Fibroblast of skin of left biceps (primary cell): ENCODE data around the gene CHAF1A.

Experiments
- DNase-seq, 2 experiments: peaks; one replicate each; pipeline ENCODE4 v3.0.0-alpha.2; 2013; ENCODE audit warnings: low read depth in 2 of 2

CHAF1A gene

GRCh38 chr19:4402171-4403004, at the start of gene CHAF1A:
TSS of gene CHAF1A (plus strand) at chr19:4402640. CDS start at chr19:4402763, 123 bp downstream.
- DNase-seq: peak; percentile 100

DNA sequence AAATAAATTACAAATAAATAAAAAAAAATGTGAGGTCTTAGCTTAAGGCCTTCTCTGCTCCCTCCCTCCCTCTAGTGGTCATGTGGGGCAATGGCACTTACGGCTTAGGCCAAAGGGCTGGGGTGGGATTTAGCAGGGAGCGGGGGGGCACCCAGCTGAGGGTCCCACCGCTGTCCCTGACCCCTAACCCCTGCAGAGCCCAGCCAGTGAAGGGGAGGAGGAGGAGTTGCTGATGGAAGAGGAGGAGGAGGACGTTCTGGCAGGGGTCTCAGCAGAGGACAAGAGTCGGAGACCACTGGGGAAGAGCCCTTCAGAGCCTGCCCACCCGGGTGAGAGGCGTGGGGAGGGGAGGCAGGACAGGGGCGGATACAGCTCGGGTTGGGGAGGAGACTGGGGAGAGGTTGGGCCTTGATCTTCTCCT, 49.7 kb upstream of the CHAF1A start:
- no peak for DNase-seq

GRCh38 chr19:4354282-4354681, 48.2 kb upstream of the CHAF1A start:
- DNase-seq: no peak

- DNase-seq: no peak
Observed at GRCh38 chr19:4354897-4355296, 47.5 kb upstream of the CHAF1A start.

DNA sequence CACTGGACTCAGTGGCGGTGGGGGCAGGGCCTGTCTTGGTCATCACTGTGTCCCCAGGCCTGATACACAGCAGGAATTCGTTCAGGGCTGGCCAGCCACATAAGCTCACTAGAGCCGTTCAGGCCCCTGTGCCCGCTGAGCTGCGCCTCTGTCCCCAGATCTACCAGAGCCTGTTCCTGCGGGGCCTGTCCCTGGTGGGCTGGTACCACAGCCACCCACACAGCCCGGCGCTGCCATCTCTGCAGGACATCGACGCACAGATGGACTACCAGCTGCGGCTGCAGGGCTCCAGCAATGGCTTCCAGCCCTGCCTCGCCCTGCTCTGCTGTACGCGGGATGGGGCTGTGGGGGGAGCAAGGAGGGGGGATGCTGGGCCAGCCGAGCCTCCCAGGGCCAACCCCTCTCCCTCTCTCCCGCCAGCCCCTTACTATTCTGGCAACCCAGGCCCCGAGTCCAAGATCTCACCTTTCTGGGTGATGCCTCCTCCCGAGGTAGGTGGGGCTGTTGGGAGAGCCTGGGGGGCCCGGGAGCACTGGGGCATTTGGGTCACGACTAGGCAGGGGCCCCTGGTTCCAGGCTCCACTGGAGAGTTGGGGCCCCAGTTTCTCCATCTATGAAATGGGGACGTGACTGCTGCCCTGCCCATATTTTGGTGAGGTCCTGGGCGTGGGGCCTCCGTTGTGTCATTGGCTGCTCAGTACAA, 45.2 kb upstream of the CHAF1A start:
- no peak for DNase-seq

- no peak for DNase-seq
Observed at GRCh38 chr19:4357921-4358326, 44.5 kb upstream of the CHAF1A start.

DNA sequence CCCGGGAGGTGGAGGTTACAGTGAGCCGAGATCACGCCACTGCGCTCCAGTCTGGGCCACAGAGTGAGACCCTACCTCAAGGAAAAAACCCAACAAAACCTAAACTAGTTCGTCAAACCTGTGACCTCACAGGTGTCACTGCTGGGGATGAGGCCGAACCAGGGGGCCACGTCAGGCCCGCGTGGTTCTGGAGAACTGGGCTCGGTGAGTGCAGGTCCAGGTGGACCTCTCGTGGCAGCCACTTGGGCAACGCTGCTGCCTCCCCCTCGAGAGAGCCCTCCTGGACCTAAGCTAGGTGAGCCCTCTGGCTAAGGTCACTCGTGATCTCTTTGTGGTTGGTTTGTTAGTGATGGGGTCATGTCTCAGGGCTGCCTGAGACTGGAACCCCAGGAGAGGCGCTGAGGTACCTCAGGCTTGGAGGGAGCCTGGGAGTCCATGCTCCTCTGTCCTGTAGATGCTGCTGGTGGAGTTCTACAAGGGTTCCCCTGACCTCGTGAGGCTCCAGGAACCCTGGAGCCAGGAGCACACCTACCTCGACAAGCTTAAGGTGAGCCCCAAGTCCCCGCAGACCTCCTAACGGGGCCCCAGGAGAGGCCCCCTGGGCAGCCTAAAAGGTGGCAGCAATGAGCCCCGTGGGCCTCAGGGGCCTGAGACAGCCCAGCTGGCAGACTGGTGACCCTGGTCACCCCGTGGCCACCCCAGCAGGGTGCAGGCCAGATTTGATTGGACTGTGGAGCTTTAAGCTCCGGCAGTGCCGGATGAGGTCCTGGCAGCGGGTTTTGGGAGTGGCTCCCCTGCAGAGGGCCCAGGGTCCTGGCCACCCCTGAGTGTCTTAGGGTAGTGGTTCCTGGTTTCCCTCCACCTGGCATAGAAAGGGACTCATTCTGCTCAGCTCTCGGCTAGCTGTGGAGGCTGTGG, 43.5 kb upstream of the CHAF1A start:
- no peak for DNase-seq

GRCh38 chr19:4359627-4360000, 42.8 kb upstream of the CHAF1A start:
- no peak for DNase-seq

- DNase-seq: no peak
Observed at GRCh38 chr19:4360081-4360569, 42.3 kb upstream of the CHAF1A start.

DNA sequence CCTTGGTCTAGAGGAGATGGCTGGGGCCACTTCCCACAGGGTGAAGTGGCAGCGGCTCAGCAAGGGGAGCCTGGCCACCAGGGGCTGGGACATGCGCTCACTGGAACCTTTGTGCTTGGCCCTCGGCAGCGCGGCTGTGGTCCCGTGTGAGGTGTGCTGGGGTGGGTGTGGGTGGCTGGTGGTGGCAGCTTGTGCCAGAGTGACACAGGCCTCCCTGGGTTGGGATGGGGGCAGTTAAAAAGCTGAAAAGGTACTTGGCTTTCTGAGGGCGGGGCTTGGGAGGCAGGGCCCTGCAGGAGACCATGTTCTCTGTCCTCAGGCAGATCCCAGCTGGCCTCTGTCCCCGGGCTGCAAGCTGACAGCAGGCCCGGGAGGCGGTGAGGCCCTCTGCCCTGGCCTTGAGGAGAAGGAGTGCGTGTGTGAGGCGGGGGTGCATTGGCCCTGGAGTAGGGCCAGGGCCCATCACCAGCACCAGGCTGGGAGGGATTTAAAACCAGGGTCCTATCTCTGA, 41.7 kb upstream of the CHAF1A start:
- no peak for DNase-seq

DNA sequence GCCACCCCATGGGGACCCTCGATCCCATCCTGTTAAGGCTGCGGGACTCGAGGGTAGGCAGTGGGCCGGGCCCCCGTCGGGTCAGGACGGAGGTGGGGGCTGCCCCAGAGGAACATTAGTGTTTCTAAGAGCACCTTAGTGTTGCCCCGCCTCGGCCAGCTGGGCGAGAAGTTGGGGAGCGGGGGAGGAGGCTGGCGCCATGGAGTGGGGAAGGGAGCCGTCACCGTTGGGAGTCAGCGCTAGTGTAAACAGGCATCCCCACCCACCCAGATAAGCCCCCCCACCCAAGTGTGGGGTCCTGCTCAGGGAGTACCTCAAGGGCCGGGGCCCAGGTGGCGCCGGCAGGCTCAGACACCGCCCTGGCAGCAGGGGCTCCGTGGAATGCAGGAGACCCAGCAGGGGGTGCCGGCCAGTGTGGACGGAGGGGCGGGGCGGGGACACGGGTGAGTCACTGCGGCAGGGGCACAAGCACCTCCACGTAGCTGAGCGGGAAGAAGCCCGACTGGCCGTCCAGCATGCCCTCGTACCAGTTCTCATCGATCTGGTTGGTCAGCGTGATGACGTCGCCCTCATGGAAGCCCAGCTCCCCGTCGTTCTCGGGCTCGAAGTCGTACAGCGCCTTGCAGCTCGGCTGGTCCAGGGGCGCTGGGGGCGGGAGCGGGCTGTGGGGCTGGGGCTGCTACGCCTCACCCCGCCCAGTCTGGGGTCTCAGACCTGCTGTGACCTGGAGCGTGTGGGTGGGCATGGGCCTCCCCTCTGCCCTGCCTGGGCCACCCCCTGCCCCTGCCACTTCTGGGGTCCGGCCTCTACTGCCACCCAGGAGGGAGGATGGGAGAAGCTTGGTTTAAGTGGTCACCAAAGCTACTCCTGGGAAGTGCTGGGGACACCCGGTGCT, 41.0 kb upstream of the CHAF1A start:
- DNase-seq: no peak

DNA sequence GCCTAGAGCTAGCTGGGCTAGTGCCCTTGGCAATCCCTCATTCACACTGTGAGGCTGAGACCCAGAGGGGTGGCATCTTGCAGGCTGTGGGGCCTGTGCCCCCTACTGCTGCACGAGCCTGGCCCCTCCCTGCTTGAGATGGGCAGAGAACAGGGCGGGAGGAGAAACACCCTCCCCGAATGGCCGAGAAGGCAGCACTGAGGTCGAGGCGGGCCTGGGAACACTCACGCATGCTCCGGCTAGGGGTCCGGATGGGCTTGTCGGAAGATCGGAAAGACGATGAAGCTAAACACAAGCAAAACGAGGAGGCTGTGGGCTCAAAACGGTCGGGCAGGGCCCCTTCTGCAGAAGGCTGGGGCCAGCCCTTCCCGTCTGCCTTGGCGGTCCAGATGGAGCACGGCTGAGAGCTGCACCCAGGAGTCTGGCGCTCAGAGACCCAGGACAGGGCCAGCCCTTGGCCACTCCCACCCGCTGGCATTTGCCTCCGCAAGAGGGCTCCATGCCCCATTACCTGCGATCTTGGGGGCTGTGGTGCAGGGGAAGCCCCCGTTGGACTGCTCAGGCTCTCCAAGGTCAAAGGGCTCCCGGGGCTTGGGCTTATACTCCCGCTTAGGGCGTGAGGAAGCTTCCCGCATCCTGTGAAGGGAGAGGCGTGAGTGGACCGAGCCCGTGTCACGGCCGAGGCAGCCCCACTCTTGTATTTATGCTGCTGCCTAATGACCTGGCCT, 40.2 kb upstream of the CHAF1A start:
- DNase-seq: no peak

DNA sequence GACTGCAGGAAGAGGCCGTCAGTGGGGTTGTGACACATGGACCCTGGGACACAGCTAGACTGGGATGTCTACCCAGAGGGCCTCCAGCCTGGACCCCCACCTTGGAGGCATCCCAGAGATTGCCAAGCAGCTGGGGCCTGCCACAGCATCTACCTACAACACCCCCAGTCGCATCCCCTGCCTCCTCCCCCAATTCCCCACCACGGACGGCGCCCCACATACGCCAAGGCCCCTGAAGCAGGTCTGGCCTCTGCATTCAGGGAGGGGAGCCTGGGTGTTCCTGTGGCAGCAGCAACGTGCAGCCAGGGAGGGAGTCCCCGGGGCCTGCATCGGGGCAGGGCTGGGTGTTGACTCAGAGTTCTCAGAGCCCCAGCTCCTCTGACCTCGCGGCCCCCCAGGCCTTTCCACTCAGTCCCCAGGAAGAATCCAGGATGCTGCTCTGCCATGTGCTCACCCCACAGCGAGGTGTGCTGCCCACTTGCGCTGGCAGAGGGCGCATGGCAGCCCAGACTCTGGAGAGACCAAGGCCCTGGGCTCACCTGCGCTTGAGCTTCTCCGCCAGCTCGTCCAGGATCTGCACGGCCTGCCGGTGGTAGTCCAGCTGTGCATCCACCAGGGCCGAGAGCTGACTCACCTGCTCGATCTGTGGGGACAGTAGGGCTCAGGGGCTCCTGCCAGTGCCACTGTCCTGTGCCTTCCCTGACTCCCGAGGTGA, 39.5 kb upstream of the CHAF1A start:
- DNase-seq: no peak

- no peak for DNase-seq
Observed at GRCh38 chr19:4363571-4364304, 38.7 kb upstream of the CHAF1A start.

GRCh38 chr19:4365341-4365740, 37.1 kb upstream of the CHAF1A start:
- no peak for DNase-seq

GRCh38 chr19:4365791-4366665, 36.4 kb upstream of the CHAF1A start:
- DNase-seq: no peak

DNA sequence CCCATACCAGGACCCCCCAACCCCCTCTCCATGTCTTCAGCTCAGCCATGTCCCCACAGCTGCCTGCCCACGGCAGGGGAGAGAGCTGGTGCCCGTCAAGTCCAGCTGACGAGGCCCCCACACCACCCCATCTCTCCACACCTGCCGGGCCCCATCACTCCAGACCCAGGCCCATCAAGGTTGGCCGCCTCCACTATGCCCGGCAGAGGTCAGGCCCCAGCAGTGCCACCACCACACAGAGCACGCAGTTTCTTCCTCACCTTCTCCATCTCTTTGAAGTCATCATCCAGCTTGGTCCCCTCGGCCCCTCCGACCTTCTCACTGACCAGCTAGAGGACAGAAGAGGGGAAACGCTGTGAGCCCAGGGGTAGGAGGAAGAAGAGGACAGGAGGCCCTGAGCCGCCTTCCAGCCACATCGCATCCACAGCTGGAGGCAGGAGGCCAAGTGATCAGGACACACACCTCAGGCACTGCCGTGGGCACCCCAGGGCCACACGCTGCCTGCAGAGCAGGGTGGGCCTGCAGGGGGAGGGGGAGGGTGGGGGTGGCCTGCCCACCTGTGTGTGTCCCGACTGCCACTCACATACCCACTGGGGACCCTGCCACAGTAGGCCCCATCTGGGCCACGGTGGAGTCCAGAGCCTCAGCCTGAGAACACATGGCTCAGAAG, 35.6 kb upstream of the CHAF1A start:
- no peak for DNase-seq
